SK-N-MC (cell line): ENCODE data around the gene GZMM.

Source experiments
- DNase-seq: peaks from one replicate; pipeline ENCODE4 v3.0.0-alpha.2; 2011; ENCODE audit warnings: low read depth, low spot score
- H3K27ac ChIP-seq: fragments of 200-600 bp; sonication (generic); 2 replicates; pipeline ENCODE4 v1.5.1; 2016; ENCODE audit warnings: mixed run types
- H3K36me3 ChIP-seq: fragments of 200-600 bp; sonication (generic); 2 replicates; pipeline ENCODE4 v1.6.1; 2017; ENCODE audit warnings: antibody characterized with exemption, low read length, mixed read lengths; ENCODE audit not compliant: insufficient read depth
- H3K4me3 ChIP-seq: fragments of 200-600 bp; sonication (generic); 2 replicates; pipeline ENCODE4 v1.5.1; 2016
- H3K9ac ChIP-seq: fragments of 200-600 bp; sonication (generic); 2 replicates; pipeline ENCODE4 v1.8.0; 2017; ENCODE audit warnings: mixed run types, mixed read lengths; ENCODE audit not compliant: insufficient read length
- H3K9me3 ChIP-seq: fragments of 200-600 bp; sonication (generic); 2 replicates; pipeline ENCODE4 v1.6.1; 2017; ENCODE audit warnings: low read depth, mild to moderate bottlenecking, antibody characterized with exemption, low read length, moderate library complexity, mixed read lengths
- EZH2 ChIP-seq: fragments of 200-600 bp; sonication (generic); IDR thresholded peaks from one replicate; pipeline ENCODE4 v1.6.1; 2017; ENCODE audit warnings: antibody characterized with exemption
- FOXP2 ChIP-seq: optimal IDR thresholded peaks from 2 replicates; pipeline ENCODE3; 2011; ENCODE audit warnings: mild to moderate bottlenecking, moderate library complexity; ENCODE audit not compliant: insufficient read depth; ENCODE audit errors: extremely low read length, control extremely low read depth
- POLR2AphosphoS5 ChIP-seq: IDR thresholded peaks from 2 replicates; pipeline ENCODE4 v1.6.1; 2012; ENCODE audit warnings: mild to moderate bottlenecking, low read depth, low read length, borderline replicate concordance

The GZMM gene

DNA sequence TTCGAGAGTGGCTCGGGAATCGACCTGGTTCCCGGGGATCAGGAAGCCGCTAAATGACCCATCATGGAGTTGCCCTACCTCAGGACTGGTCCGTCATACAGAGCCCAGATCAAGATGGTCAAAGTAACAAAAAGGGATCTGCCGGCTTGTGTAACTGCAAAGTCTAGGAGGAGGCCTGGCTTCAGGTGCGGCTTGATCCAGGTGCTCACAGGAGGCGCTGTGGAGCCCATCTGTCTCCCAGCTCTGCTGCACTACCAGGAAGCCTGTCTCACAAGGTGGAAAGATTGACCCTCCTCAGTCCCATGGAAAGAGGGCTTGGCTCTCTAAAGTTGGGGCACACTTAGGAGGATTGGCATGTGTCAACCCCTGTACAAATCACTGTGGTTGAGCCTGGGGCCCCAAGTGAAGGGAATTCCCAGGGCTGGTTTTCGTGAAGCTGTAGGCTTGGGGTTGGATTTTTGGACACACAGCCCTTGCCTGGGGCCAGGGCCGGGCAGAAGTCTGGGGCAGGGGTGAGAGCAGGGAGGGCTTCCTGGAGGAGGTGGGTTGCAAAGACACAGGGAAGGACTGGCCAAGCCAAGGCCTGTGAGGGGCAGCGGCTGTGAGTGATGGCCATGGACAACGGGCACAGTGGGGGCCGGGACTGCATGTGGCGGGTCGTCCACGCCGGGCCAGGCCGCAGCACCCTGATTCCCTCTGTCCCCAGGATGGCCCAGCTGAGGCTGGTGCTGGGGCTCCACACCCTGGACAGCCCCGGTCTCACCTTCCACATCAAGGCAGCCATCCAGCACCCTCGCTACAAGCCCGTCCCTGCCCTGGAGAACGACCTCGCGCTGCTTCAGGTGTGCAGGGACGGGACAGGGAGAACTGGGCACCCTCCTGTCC lies 4.2 kb downstream of the GZMM start:
- Histone ChIP-seq H3K9me3 (no peaks in the 10 kb centered on the region), H3K4me3 (no peak overlapping the region), H3K36me3 (no peaks in the 10 kb centered on the region), H3K9ac (no peak overlapping the region), H3K27ac (no peak overlapping the region)
- no peak for TF ChIP-seq POLR2AphosphoS5
- TF ChIP-seq FOXP2 = no peak
- no peak for TF ChIP-seq EZH2
- DNase-seq = no peak

GRCh38 chr19:548886-549830 lies 5.3 kb downstream of the GZMM start:
- Histone ChIP-seq H3K27ac (no peak overlapping the region), H3K9ac (no peak overlapping the region), H3K36me3 (no peaks in the 10 kb centered on the region), H3K9me3 (no peaks in the 10 kb centered on the region), H3K4me3 (no peak overlapping the region)
- DNase-seq = no peak
- TF ChIP-seq EZH2 (no peak), FOXP2 (no peak), POLR2AphosphoS5 (no peak)

DNA sequence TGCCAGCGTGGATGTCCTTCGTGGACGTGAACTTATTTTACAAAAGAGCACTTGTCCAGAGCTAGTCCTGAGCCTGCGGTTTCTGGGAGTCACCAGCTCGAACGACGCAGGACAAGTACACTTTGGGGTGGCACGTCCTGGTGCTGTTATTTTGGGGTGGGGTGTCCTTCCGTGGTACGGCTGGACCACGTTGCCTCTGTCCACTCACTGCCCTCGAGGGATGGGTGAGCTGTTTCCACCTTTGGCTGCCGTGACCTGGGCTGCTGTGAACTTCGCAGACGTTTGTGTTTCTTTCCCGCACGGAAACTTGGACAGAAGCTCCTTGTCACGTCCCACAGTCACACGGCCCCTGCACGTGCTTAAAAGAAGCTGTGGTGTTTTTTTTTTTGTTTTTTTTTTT lies 11.0 kb downstream of the GZMM start:
- no peak for TF ChIP-seq EZH2
- TF ChIP-seq POLR2AphosphoS5 = no peak
- no peak for TF ChIP-seq FOXP2
- DNase-seq = no peak
- Histone ChIP-seq H3K4me3 (no peak overlapping the region), H3K9me3 (no peaks in the 10 kb centered on the region), H3K36me3 (no peaks in the 10 kb centered on the region), H3K27ac (no peak overlapping the region), H3K9ac (no peak overlapping the region)

GRCh38 chr19:555474-555808 lies 11.6 kb downstream of the GZMM start:
- DNase-seq = no peak
- TF ChIP-seq POLR2AphosphoS5 = no peak
- TF ChIP-seq FOXP2 = no peak
- TF ChIP-seq EZH2 = no peak
- H3K4me3 ChIP-seq = no peak overlapping the region
- no peak overlapping the region for H3K27ac ChIP-seq
- no peaks in the 10 kb centered on the region for H3K9me3 ChIP-seq
- H3K9ac ChIP-seq = no peak overlapping the region
- H3K36me3 ChIP-seq = no peaks in the 10 kb centered on the region

DNA sequence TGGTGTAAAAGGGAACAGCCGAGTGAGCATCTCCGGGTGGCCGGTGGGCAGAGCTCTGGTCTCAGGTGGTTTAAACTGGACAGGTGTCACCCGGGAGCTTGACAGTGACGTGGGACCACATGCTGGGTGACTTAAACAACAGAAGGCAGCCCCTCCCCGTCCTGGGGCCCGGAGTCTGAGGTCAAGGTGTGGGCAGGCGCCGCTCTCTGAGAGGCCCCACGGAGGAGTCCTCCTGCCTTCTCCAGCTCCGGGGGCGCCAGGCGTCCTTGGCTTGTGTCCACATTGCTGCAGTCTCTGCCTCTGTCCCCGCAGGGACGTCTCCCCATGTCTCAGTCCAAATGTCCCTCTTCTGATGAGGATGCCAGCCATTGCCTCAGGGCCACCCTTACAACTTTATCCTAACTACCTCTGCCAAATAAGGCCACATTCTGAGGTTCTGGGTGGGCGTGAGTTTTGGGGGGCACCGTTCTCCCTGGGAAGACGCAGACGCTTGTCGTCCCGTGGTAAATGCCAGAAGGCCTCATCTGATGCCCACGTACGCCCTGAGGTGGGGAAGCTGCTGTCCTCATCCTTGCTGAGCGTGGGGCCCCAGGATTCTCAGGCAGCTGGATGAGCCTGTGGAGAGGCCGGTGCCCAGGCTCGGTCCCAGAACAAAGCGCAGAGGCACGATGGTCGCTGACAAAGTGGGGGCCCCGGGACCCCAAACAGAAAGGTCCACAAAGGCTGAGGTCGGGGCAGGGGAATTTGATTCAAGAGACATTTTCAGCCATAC lies 12.9 kb downstream of the GZMM start:
- H3K9me3 ChIP-seq = no peaks in the 10 kb centered on the region
- no peak for TF ChIP-seq EZH2
- TF ChIP-seq FOXP2 = no peak
- TF ChIP-seq POLR2AphosphoS5 = no peak
- no peak for DNase-seq
- no peak overlapping the region for H3K27ac ChIP-seq
- H3K4me3 ChIP-seq = no peak overlapping the region
- H3K9ac ChIP-seq = no peak overlapping the region
- H3K36me3 ChIP-seq = no peaks in the 10 kb centered on the region

DNA sequence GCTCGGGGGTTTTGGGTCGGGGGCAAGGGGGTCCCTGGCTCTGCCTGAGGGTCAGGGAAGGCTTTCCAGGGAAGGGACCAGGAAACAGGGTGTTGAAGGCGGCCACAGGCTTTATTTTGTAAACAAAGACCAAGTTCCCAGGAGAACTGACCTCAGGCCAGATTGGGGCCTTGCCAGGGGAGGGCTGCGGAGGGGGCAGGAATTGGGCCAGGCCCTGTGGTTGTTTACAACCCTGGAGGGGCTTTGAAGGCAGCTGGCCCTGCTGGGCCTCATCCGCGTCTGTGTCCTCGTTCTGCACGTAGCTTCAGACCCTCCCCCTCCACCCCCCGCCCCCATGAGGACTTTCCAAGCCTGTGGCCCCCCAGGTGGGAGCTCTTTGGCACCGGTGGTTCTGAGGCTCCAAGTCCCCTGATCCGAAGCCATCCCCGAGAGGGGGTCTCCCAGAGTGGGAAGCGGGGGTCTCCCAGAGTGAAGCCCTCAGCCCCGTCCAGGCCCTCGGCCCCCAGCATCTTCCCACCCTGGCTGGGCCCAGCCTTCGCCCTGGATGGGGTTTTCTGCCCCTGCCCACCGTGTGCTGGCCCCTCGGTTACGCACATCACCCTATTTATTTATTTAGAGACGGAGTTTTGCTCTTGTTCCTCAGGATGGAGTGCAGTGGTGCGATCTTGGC lies 15.1 kb downstream of the GZMM start:
- Histone ChIP-seq H3K4me3 (no peak overlapping the region), H3K27ac (no peak overlapping the region), H3K9ac (no peak overlapping the region), H3K9me3 (no peaks in the 10 kb centered on the region), H3K36me3 (no peaks in the 10 kb centered on the region)
- no peak for DNase-seq
- TF ChIP-seq FOXP2 (no peak), POLR2AphosphoS5 (no peak), EZH2 (no peak)

- H3K27ac ChIP-seq = 0 out of 2 replicates have a peak overlapping the region, but pooled peaks have one; percentile 42
- no peaks in the 10 kb centered on the region for H3K9me3 ChIP-seq
- DNase-seq = no peak
- no peak overlapping the region for H3K4me3 ChIP-seq
- H3K36me3 ChIP-seq = no peaks in the 10 kb centered on the region
- TF ChIP-seq FOXP2 (no peak), POLR2AphosphoS5 (no peak)
- H3K9ac ChIP-seq = no peak overlapping the region
These were observed 16.3 kb downstream of the GZMM start for GRCh38 chr19:560121-560520.
